Left renal cortex interstitium (tissue), 4 donors: ENCODE measurements around the gene AKAIN1. TPM values are rescaled to one million over a fixed set of nuclear protein-coding genes. Genes with fewer than 3 reads are reported as not detected.
A peak's percentile ranks its signal among the peaks of the same experiment; 100 is the strongest.

Experiments
- DNase-seq, 4 donors: peaks; one replicate each; pipeline ENCODE4 v3.0.0-alpha.2; 2013; ENCODE audit warnings: low read depth in 4 of 4, low spot score in 2 of 4, missing footprints in 1 of 4
- polyA plus RNA-seq, 4 donors: library from polyadenylated mRNA; unstranded; fragments of 120-200 nt; gene quantifications; one replicate each; pipeline ENCODE4 v1.2.1, GENCODE V29; 2013; ENCODE audit not compliant: insufficient read length in 4 of 4

AKAIN1 gene
- polyA plus RNA-seq, 4 donors: not detected

- DNase-seq: no peak
These were observed 32.2 kb downstream of the AKAIN1 start for GRCh38 chr18:5164903-5165302.

- DNase-seq: no peak
These were observed 34.9 kb downstream of the AKAIN1 start for GRCh38 chr18:5162111-5162510.

- no peak for DNase-seq
These were observed 38.0 kb downstream of the AKAIN1 start for GRCh38 chr18:5159080-5159479.

GRCh38 chr18:5158587-5158986 is 38.5 kb downstream of the AKAIN1 start:
- no peak for DNase-seq

- no peak for DNase-seq
These were observed 38.9 kb downstream of the AKAIN1 start for GRCh38 chr18:5158172-5158571.

GRCh38 chr18:5155907-5156287 is 41.2 kb downstream of the AKAIN1 start:
- DNase-seq: no peak

- no peak for DNase-seq
These were observed 41.7 kb downstream of the AKAIN1 start for GRCh38 chr18:5155218-5155906.

- no peak for DNase-seq
These were observed 44.6 kb downstream of the AKAIN1 start for GRCh38 chr18:5152343-5153020.

GRCh38 chr18:5150894-5151293 is 46.2 kb downstream of the AKAIN1 start:
- DNase-seq: no peak

GRCh38 chr18:5146093-5146492 is 51.0 kb downstream of the AKAIN1 start:
- DNase-seq: no peak

- DNase-seq: no peak
These were observed 51.8 kb downstream of the AKAIN1 start for GRCh38 chr18:5145168-5145825.

GRCh38 chr18:5144629-5145028 is 52.4 kb downstream of the AKAIN1 start:
- no peak for DNase-seq

- DNase-seq: no peak
These were observed 54.2 kb downstream of the AKAIN1 start for GRCh38 chr18:5142859-5143258.

GRCh38 chr18:5142131-5142530 is 54.9 kb downstream of the AKAIN1 start:
- no peak for DNase-seq

- DNase-seq: no peak
These were observed 59.8 kb downstream of the AKAIN1 start for GRCh38 chr18:5137261-5137660.

- no peak for DNase-seq
These were observed 64.1 kb downstream of the AKAIN1 start for GRCh38 chr18:5132987-5133386.

GRCh38 chr18:5122272-5122671 is 74.8 kb downstream of the AKAIN1 start:
- DNase-seq: no peak

GRCh38 chr18:5110266-5110665 is 86.8 kb downstream of the AKAIN1 start:
- no peak for DNase-seq

- peak in 1 of 4 donors; percentile 6 for DNase-seq
These were observed 89.1 kb downstream of the AKAIN1 start for GRCh38 chr18:5107988-5108387.

- no peak for DNase-seq
These were observed 90.3 kb downstream of the AKAIN1 start for GRCh38 chr18:5106730-5107129.

- no peak for DNase-seq
These were observed 92.8 kb downstream of the AKAIN1 start for GRCh38 chr18:5104246-5104645.

- DNase-seq: no peak
These were observed 93.4 kb downstream of the AKAIN1 start for GRCh38 chr18:5103693-5104092.
